ENCODE measurements around the gene AFF3. TPM values are rescaled to one million over a fixed set of nuclear protein-coding genes. Genes with fewer than 3 reads are reported as not detected.

The AFF3 gene
- total RNA-seq, 1 experiment from 2014 or later: 0.61 TPM

GRCh38 chr2:100135415-100135814 is 7.0 kb downstream of the AFF3 start:
- TF ChIP-seq JUND (IDR thresholded peaks at IDR 0.05) (no peak), ZFX (IDR thresholded peaks at IDR 0.05) (no peak), EGR1 (IDR thresholded peaks at IDR 0.05; ENCODE audit: low read depth) (no peak), SIN3A (IDR thresholded peaks at IDR 0.05; ENCODE audit: low read depth) (no peak), ATF3 (IDR thresholded peaks at IDR 0.05) (no peak), CEBPB (IDR thresholded peaks at IDR 0.05; ENCODE audit: low read depth) (no peak), MAX (IDR thresholded peaks at IDR 0.05) (no peak)
- BruUV-seq (replicated peaks): no TSS peak
- no peak overlapping the region for H2AFZ ChIP-seq (ENCODE audit: low read depth, low read length, poor library complexity, severe bottlenecking)
- H3K27ac ChIP-seq (ENCODE audit: low read depth, low read length): no peak overlapping the region
- H3K4me1 ChIP-seq (ENCODE audit: control insufficient read depth in 1 of 2, insufficient read depth in 2 of 2, low read length in 2 of 2): no peaks in the 10 kb centered on the region
- POLR2A ChIA-PET: no interaction called here
- peaks cover 10% of the 10 kb centered on the region for H3K27me3 ChIP-seq (ENCODE audit: insufficient read depth, low read length)
- H3K4me2 ChIP-seq (ENCODE audit: low read length): no peak overlapping the region
- RAD21 ChIA-PET (ENCODE audit: low non-redundant PET in 1 of 2, low total read pairs in 2 of 2, uncharacterized antibody in 2 of 2, unreplicated experiment in 2 of 2): no interaction called here
- no peaks in the 10 kb centered on the region for H3K36me3 ChIP-seq (ENCODE audit: control insufficient read depth in 1 of 2, insufficient read depth in 2 of 2, low read length in 2 of 2)
- H3K79me2 ChIP-seq (ENCODE audit: insufficient read depth, low read length): no peaks in the 10 kb centered on the region
- H4K20me1 ChIP-seq (ENCODE audit: insufficient read depth): no peaks in the 10 kb centered on the region
- ATAC-seq: no peak
- no peaks in the 10 kb centered on the region for H3K9me3 ChIP-seq (ENCODE audit: control insufficient read depth in 1 of 2, insufficient read depth in 1 of 2, low read depth in 1 of 2, low read length in 2 of 2)
- H3K9ac ChIP-seq (ENCODE audit: low read length): no peak overlapping the region
- no peaks in the 10 kb centered on the region for H3K9me2 ChIP-seq (ENCODE audit: insufficient read depth)
- H3K4me3 ChIP-seq (replicated peaks in 1 of 2; ENCODE audit: low read depth in 1 of 2, low read length in 2 of 2): no peak overlapping the region
- intact Hi-C loops (cut with micrococcal nuclease): no loop called here
- no peak for DNase-seq (ENCODE audit: low read depth, low spot score)
- CTCF ChIA-PET: no interaction called here

- DNase-seq (ENCODE audit: low read depth, low spot score) (no peak), ATAC-seq (no peak)
- no peak overlapping the region for H3K9ac ChIP-seq (ENCODE audit: low read length)
- H2AFZ ChIP-seq (ENCODE audit: low read depth, low read length, poor library complexity, severe bottlenecking): no peak overlapping the region
- no peaks in the 10 kb centered on the region for H3K79me2 ChIP-seq (ENCODE audit: insufficient read depth, low read length)
- H3K4me2 ChIP-seq (ENCODE audit: low read length): no peak overlapping the region
- H3K9me2 ChIP-seq (ENCODE audit: insufficient read depth): no peaks in the 10 kb centered on the region
- H4K20me1 ChIP-seq (ENCODE audit: insufficient read depth): no peaks in the 10 kb centered on the region
- ChIA-PET RAD21 (ENCODE audit: low non-redundant PET in 1 of 2, low total read pairs in 2 of 2, uncharacterized antibody in 2 of 2, unreplicated experiment in 2 of 2) (no interaction called here), POLR2A (no interaction called here), CTCF (no interaction called here)
- no peak overlapping the region for H3K4me3 ChIP-seq (replicated peaks in 1 of 2; ENCODE audit: low read depth in 1 of 2, low read length in 2 of 2)
- no peaks in the 10 kb centered on the region for H3K36me3 ChIP-seq (ENCODE audit: control insufficient read depth in 1 of 2, insufficient read depth in 2 of 2, low read length in 2 of 2)
- no TSS peak for BruUV-seq (replicated peaks)
- H3K27me3 ChIP-seq (ENCODE audit: insufficient read depth, low read length): no peaks in the 10 kb centered on the region; the same call in 1 of the 2 replicates
- no peaks in the 10 kb centered on the region for H3K9me3 ChIP-seq (ENCODE audit: control insufficient read depth in 1 of 2, insufficient read depth in 1 of 2, low read depth in 1 of 2, low read length in 2 of 2)
- intact Hi-C loops (cut with micrococcal nuclease): no loop called here
- no peaks in the 10 kb centered on the region for H3K4me1 ChIP-seq (ENCODE audit: control insufficient read depth in 1 of 2, insufficient read depth in 2 of 2, low read length in 2 of 2)
- TF ChIP-seq ATF3 (IDR thresholded peaks at IDR 0.05) (no peak), POLR2A (IDR thresholded peaks at IDR 0.05; ENCODE audit: borderline replicate concordance, extremely low read depth, insufficient read depth, insufficient read length) (no peak), EZH2 (IDR thresholded peaks at IDR 0.05) (no peak), REST (IDR thresholded peaks at IDR 0.05; ENCODE audit: low read depth) (no peak), CTCF (IDR thresholded peaks at IDR 0.05 in 2 of 3, conservative IDR thresholded peaks at IDR 0.05 in 1 of 3; ENCODE audit: borderline replicate concordance in 1 of 3, insufficient read depth in 1 of 3, low read depth in 2 of 3, low read length in 2 of 3) (no peak), EZH2phosphoT487 (IDR thresholded peaks at IDR 0.05; ENCODE audit: borderline replicate concordance) (no peak)
- no peak overlapping the region for H3K27ac ChIP-seq (ENCODE audit: low read depth, low read length)
Observed at GRCh38 chr2:100130595-100131391, 11.6 kb downstream of the AFF3 start.

Data from HCT116 (cell line).